Muscle of leg (tissue), 11 donors: ENCODE measurements around the gene EPPIN. TPM values are rescaled to one million over a fixed set of nuclear protein-coding genes. Genes with fewer than 3 reads are reported as not detected.

Source experiments
- DNase-seq: peaks from one replicate; pipeline ENCODE4 v3.0.0; 2013
- H3K27ac ChIP-seq: one replicate; pipeline ENCODE4 v1.5.1; 2013; ENCODE audit warnings: mild to moderate bottlenecking, low read length, control low read depth
- H3K27me3 ChIP-seq: one replicate; pipeline ENCODE4 v1.6.1; 2013; ENCODE audit warnings: low read length; ENCODE audit not compliant: control insufficient read depth, insufficient read depth
- H3K36me3 ChIP-seq: one replicate; pipeline ENCODE4 v1.6.1; 2013; ENCODE audit warnings: low read length; ENCODE audit not compliant: control insufficient read depth, insufficient read depth
- H3K4me1 ChIP-seq: one replicate; pipeline ENCODE4 v1.6.1; 2013; ENCODE audit warnings: low read length; ENCODE audit not compliant: control insufficient read depth, insufficient read depth
- H3K4me3 ChIP-seq: one replicate; pipeline ENCODE4 v1.5.1; 2013; ENCODE audit warnings: low read length, control low read depth
- H3K9me3 ChIP-seq: replicated peaks from 2 replicates; pipeline ENCODE4 v1.6.1; 2013; ENCODE audit warnings: low read depth, low read length; ENCODE audit not compliant: control insufficient read depth
- WGBS: methylation state at CpG from one replicate; pipeline ENCODE4 v1.1.5; 2013; ENCODE audit warnings: missing lambda C conversion rate; ENCODE audit not compliant: insufficient coverage; 5-methylcytosine and 5-hydroxymethylcytosine counted together
- polyA plus RNA-seq, 8 donors: library from polyadenylated mRNA; unstranded; fragments of 120-200 nt; gene quantifications; one replicate each; pipeline versions ENCODE4 v1.2.1 to v1.2.3, GENCODE V29; 2013; ENCODE audit warnings: inconsistent platforms in 1 of 8, low replicate concordance in 1 of 8; ENCODE audit not compliant: insufficient read length in 8 of 8, insufficient read depth in 1 of 8
- total RNA-seq: library from RNA; stranded (reverse); fragments of 120-200 nt; gene quantifications from one replicate; pipeline ENCODE4 v1.2.4, GENCODE V29; 2013

The EPPIN gene
- total and polyA plus RNA-seq, 9 donors, result 0.04 to 0.09 TPM; not detected in 7

GRCh38 chr20:45545754-45546453 is 1.3 kb downstream of the EPPIN start:
- Histone ChIP-seq H3K27ac (no peak overlapping the region), H3K4me1 (no peaks in the 10 kb centered on the region), H3K9me3 (no peaks in the 10 kb centered on the region), H3K4me3 (no peak overlapping the region), H3K36me3 (no peaks in the 10 kb centered on the region), H3K27me3 (peaks cover 4% of the 10 kb centered on the region)
- no CpG with 5 or more reads among the region's 5 CpGs for WGBS
- peak; percentile 13 for DNase-seq

GRCh38 chr20:45545351-45545750 is 1.9 kb downstream of the EPPIN start:
- Histone ChIP-seq H3K9me3 (no peaks in the 10 kb centered on the region), H3K27me3 (peaks cover 4% of the 10 kb centered on the region), H3K36me3 (no peaks in the 10 kb centered on the region), H3K4me3 (no peak overlapping the region), H3K27ac (no peak overlapping the region), H3K4me1 (no peaks in the 10 kb centered on the region)
- no CpG with 5 or more reads among the region's 3 CpGs for WGBS
- no peak for DNase-seq

- no peaks in the 10 kb centered on the region for H3K4me1 ChIP-seq
- no peaks in the 10 kb centered on the region for H3K9me3 ChIP-seq
- DNase-seq, result no peak
- H3K4me3 ChIP-seq, result no peak within 1 kb of the TSS
- H3K36me3 ChIP-seq, result no peaks in the 10 kb centered on the region
- H3K27me3 ChIP-seq, result peaks cover 5% of the 10 kb centered on the region
- H3K27ac ChIP-seq, result no peak within 1 kb of the TSS
- 40% methylated on average over 1 of the region's 2 CpGs for WGBS
These were observed 7.8 kb downstream of the EPPIN start, which contains the start of gene WFDC6 for GRCh38 chr20:45539382-45539781. Gene WFDC6, minus strand, starts transcription at chr20:45539482. Its CDS starts 75 bp downstream, at chr20:45539407.

- Histone ChIP-seq H3K36me3 (no peaks in the 10 kb centered on the region), H3K27ac (no peak overlapping the region), H3K27me3 (peaks cover 5% of the 10 kb centered on the region), H3K4me1 (no peaks in the 10 kb centered on the region), H3K9me3 (no peaks in the 10 kb centered on the region), H3K4me3 (no peak overlapping the region)
- no peak for DNase-seq
- WGBS, result 52% methylated on average over 5 of the region's 7 CpGs
These were observed 8.9 kb downstream of the EPPIN start for GRCh38 chr20:45538209-45538799.

GRCh38 chr20:45527294-45527693 is 19.9 kb downstream of the EPPIN start:
- no peaks in the 10 kb centered on the region for H3K36me3 ChIP-seq
- H3K27ac ChIP-seq, result no peak overlapping the region

GRCh38 chr20:45523821-45524220 is 23.4 kb downstream of the EPPIN start:
- H3K27me3 ChIP-seq, result no peaks in the 10 kb centered on the region
- H3K36me3 ChIP-seq, result no peaks in the 10 kb centered on the region
- no peaks in the 10 kb centered on the region for H3K4me1 ChIP-seq
- no peaks in the 10 kb centered on the region for H3K9me3 ChIP-seq
- no peak overlapping the region for H3K27ac ChIP-seq
- no CpG with 5 or more reads among the region's 1 CpG for WGBS
- H3K4me3 ChIP-seq, result no peak overlapping the region
- DNase-seq, result no peak

More at GRCh38 chr20:45527294-45527693, 19.9 kb downstream of the EPPIN start:
- Histone ChIP-seq H3K4me3 (no peak overlapping the region), H3K27me3 (no peaks in the 10 kb centered on the region), H3K4me1 (no peaks in the 10 kb centered on the region), H3K9me3 (no peaks in the 10 kb centered on the region)
- no peak for DNase-seq
- no CpG with 5 or more reads among the region's 4 CpGs for WGBS

GRCh38 chr20:45518282-45518681 is 28.9 kb downstream of the EPPIN start:
- Histone ChIP-seq H3K27me3 (no peaks in the 10 kb centered on the region), H3K4me3 (no peak overlapping the region), H3K9me3 (no peaks in the 10 kb centered on the region), H3K27ac (no peak overlapping the region), H3K36me3 (no peaks in the 10 kb centered on the region), H3K4me1 (no peaks in the 10 kb centered on the region)
- WGBS, result 25% methylated on average over 1 of the region's 2 CpGs
- DNase-seq, result no peak

GRCh38 chr20:45515147-45515913 is 31.9 kb downstream of the EPPIN start, which contains the start of gene SPINT3:
Gene SPINT3, minus strand, starts transcription at chr20:45515622. Its CDS starts 14 bp downstream, at chr20:45515608.
- Histone ChIP-seq H3K27ac (no peak within 1 kb of the TSS), H3K4me1 (no peaks in the 10 kb centered on the region), H3K9me3 (no peaks in the 10 kb centered on the region), H3K27me3 (no peaks in the 10 kb centered on the region), H3K4me3 (no peak within 1 kb of the TSS), H3K36me3 (no peaks in the 10 kb centered on the region)
- no peak for DNase-seq
- WGBS, result 40% methylated on average over 1 of the region's 5 CpGs

GRCh38 chr20:45510242-45510862 is 36.8 kb downstream of the EPPIN start:
- 62% methylated on average over 3 of the region's 5 CpGs for WGBS
- H3K9me3 ChIP-seq, result no peaks in the 10 kb centered on the region
- no peak for DNase-seq

GRCh38 chr20:45509091-45509490 is 38.1 kb downstream of the EPPIN start:
- Histone ChIP-seq H3K4me1 (no peaks in the 10 kb centered on the region), H3K27ac (no peak overlapping the region), H3K9me3 (no peaks in the 10 kb centered on the region), H3K4me3 (no peak overlapping the region), H3K27me3 (peaks cover 2% of the 10 kb centered on the region), H3K36me3 (no peaks in the 10 kb centered on the region)
- DNase-seq, result no peak
- WGBS, result 93% methylated on average over 4 of the region's 4 CpGs

More at GRCh38 chr20:45510242-45510862, 36.8 kb downstream of the EPPIN start:
- no peaks in the 10 kb centered on the region for H3K36me3 ChIP-seq
- H3K27me3 ChIP-seq, result no peaks in the 10 kb centered on the region
- no peak overlapping the region for H3K4me3 ChIP-seq
- no peak overlapping the region for H3K27ac ChIP-seq
- H3K4me1 ChIP-seq, result no peaks in the 10 kb centered on the region
